Keratinocyte (primary cell): ENCODE data around the gene PLA2G15.

Experiments
- EZH2 ChIP-seq: IDR thresholded peaks from one replicate; pipeline ENCODE4 v1.6.1; 2012; ENCODE audit warnings: inconsistent platforms, mild to moderate bottlenecking, low read length, moderate library complexity
- TF ChIP-seq, protein P1 (sequence below), 3 experiments: IDR thresholded peaks in 1 of 3; conservative IDR thresholded peaks in 1 of 3; optimal IDR thresholded peaks in 1 of 3; 2 replicates in 2 of 3; 3 replicates in 1 of 3; pipeline versions ENCODE3 to v1.5.1; 2011; ENCODE audit warnings: low read length in 3 of 3, mild to moderate bottlenecking in 3 of 3, moderate library complexity in 2 of 3, control low read depth in 1 of 3, inconsistent platforms in 1 of 3; ENCODE audit not compliant: insufficient read depth in 2 of 3; ENCODE audit errors: extremely low read depth in 1 of 3

DNA sequence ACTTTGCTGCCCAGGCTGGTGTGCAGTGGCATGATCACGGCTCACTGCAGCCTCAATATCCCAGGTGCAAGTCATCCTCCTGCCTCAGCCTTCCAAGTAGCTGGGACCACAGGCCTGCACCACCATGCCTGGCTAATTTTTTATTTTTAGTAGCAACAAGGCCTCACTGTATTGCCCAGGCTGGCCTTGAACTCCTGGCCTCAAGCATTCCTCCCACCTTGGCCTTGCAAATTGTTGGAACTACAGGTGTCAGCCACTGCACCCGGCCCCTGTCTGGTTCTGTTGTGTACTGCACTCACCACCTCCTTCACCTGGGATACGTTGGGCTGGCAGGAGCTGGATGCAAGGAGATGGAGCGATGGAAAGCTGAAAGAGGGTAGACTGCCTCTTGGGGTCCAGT lies 8.5 kb downstream of the PLA2G15 start:
- TF ChIP-seq, protein P1, sequence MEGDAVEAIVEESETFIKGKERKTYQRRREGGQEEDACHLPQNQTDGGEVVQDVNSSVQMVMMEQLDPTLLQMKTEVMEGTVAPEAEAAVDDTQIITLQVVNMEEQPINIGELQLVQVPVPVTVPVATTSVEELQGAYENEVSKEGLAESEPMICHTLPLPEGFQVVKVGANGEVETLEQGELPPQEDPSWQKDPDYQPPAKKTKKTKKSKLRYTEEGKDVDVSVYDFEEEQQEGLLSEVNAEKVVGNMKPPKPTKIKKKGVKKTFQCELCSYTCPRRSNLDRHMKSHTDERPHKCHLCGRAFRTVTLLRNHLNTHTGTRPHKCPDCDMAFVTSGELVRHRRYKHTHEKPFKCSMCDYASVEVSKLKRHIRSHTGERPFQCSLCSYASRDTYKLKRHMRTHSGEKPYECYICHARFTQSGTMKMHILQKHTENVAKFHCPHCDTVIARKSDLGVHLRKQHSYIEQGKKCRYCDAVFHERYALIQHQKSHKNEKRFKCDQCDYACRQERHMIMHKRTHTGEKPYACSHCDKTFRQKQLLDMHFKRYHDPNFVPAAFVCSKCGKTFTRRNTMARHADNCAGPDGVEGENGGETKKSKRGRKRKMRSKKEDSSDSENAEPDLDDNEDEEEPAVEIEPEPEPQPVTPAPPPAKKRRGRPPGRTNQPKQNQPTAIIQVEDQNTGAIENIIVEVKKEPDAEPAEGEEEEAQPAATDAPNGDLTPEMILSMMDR (optimal IDR thresholded peaks at IDR 0.05 in 1 of 3, IDR thresholded peaks at IDR 0.05 in 1 of 3, conservative IDR thresholded peaks at IDR 0.05 in 1 of 3; ENCODE audit: extremely low read depth in 1 of 3, insufficient read depth in 2 of 3, low read length in 3 of 3), result no peak
- no peak for TF ChIP-seq EZH2
